K562 (cell line): Measurements from ENCODE around the gene HSPB7. TPM values are rescaled to one million over a fixed set of nuclear protein-coding genes. Genes with fewer than 3 reads are reported as not detected.

Experiments
- ATF2 ChIP-seq: sonication (generic); formaldehyde crosslinking; IDR thresholded peaks from 2 replicates; pipeline ENCODE4 v1.8.1; 2022; ENCODE audit warnings: missing genetic modification reagents
- FOXA3 ChIP-seq, 2 experiments: fragments of 450-650 bp in 1 of 2; sonication (generic) in 1 of 2; formaldehyde crosslinking; IDR thresholded peaks in 1 of 2; conservative IDR thresholded peaks in 1 of 2; 2 replicates each; pipeline versions ENCODE4 v1.4.0 to v1.8.0; 2020 to 2022; ENCODE audit warnings: mild to moderate bottlenecking in 2 of 2, missing genetic modification reagents in 1 of 2
- HNRNPLL ChIP-seq: fragments of 200-400 bp; formaldehyde crosslinking; IDR thresholded peaks from 2 replicates; pipeline ENCODE4 v1.6.1; 2017; ENCODE audit warnings: low read length, low read depth, mild to moderate bottlenecking; ENCODE audit not compliant: poor library complexity, severe bottlenecking
- KDM2B ChIP-seq: fragments of 250-450 bp; sonication (Bioruptor Pico); IDR thresholded peaks from 2 replicates; pipeline ENCODE4 v1.8.0; 2021; ENCODE audit warnings: mild to moderate bottlenecking, moderate library complexity
- NR3C1 ChIP-seq: sonication (generic); formaldehyde crosslinking; IDR thresholded peaks from 2 replicates; pipeline ENCODE4 v1.8.1; 2022; ENCODE audit warnings: missing genetic modification reagents
- SRSF9 ChIP-seq: fragments of 200-400 bp; formaldehyde crosslinking; IDR thresholded peaks from 2 replicates; pipeline ENCODE4 v1.6.1; 2017; ENCODE audit warnings: low read depth, low read length, borderline replicate concordance
- ZBTB49 ChIP-seq: sonication (generic); formaldehyde crosslinking; IDR thresholded peaks from 2 replicates; pipeline ENCODE4 v1.8.0; 2022; ENCODE audit warnings: missing genetic modification reagents, mild to moderate bottlenecking, borderline replicate concordance
- ZC3H4 ChIP-seq: sonication (generic); formaldehyde crosslinking; IDR thresholded peaks from 2 replicates; pipeline ENCODE4 v1.9.0; 2021; ENCODE audit warnings: missing genetic modification reagents, borderline replicate concordance
- ZNF146 ChIP-seq: IDR thresholded peaks from one replicate; pipeline ENCODE4 v1.6.1; 2018; ENCODE audit warnings: missing compliant biosample characterization; ENCODE audit not compliant: unreplicated experiment
- ZSCAN29 ChIP-seq: fragments of 450-650 bp; IDR thresholded peaks from 2 replicates; pipeline ENCODE4 v1.6.1; 2017
- polyA plus RNA-seq, 8 experiments: library from polyadenylated mRNA; depleted of rRNA in 4 of 8; stranded (reverse) in 5 of 8; unstranded in 3 of 8; fragments of >200 nt; fragmentation: Nextera tagmentation in 2 of 8; fragmentation: Illumina TruSeq in 1 of 8; extraction: Ambion mirVana in 2 of 8; extraction: Trizol in 1 of 8; gene quantifications; 2 replicates each; pipeline versions ENCODE4 v1.2.1 to v1.2.3, GENCODE V29; 2011 to 2014; ENCODE audit warnings: inconsistent platforms in 1 of 8, missing spikeins in 1 of 8
- total RNA-seq, 7 experiments: library from RNA; depleted of rRNA in 6 of 7; stranded (reverse); fragments of >200 nt in 6 of 7; fragmentation: Illumina TruSeq in 2 of 7; extraction: Trizol in 2 of 7; gene quantifications; 2 replicates each; pipeline versions ENCODE4 v1.2.1 to v1.2.3, GENCODE V29; 2011 to 2021; ENCODE audit warnings: low replicate concordance in 1 of 7
- TF ChIP-seq, protein P1 (sequence below): fragments of 450-650 bp; IDR thresholded peaks from 2 replicates; pipeline ENCODE4 v1.6.1; 2016; ENCODE audit warnings: low read depth
- TF ChIP-seq, protein P2 (sequence below): fragments of 450-650 bp; formaldehyde crosslinking; IDR thresholded peaks from 2 replicates; pipeline ENCODE4 v1.4.0; 2020; ENCODE audit warnings: mild to moderate bottlenecking

HSPB7 gene
- total and polyA plus RNA-seq, 9 of the 15 experiments (the other 6 are each of a cell fraction or from before 2014, with no cell fraction given), result 0.05 to 0.19 (median 0.07) TPM; not detected in 6

DNA sequence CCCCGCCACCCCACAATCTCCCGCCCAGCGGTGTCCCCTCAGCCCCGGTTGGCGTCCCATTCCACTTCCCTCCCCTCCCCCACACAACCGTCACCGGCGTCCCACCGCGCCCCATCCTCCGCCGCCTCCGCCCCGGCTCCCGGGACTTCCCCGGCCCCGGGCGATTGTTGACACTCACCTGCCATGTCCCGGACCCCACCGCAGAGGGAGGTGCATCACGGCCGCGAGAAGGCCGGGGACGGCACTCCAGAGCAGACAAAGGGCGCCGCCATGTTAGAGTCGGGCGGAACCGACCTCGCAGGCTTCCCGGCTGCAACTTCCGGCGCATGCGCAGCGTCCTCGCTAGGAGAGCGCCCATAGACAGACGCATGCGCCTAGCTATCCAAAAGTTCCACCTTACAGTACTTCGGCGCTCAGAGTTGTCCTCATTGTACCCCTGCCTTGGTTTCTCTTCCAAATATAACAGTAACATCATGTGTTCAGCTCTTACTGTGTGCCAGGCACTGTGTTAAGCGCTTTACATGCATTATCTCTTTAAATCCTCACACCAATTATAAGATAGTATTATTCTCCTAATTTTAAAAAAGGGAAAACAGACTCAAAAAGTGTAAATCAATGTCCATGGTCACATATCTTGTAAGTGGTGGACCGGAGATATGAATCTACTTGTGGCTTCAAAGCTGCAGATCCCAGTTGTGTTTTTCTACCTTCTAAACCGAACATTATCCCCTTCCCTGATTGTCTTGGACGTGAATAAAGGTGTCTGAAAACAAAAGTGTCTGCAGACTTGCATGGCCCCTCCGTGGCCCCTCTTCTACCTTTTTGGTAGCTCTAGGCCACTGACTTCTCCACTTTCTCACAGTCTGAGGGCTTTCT, 41.8 kb downstream of the HSPB7 start, which contains the start of gene ZBTB17 (continued):
- TF ChIP-seq, protein P1, sequence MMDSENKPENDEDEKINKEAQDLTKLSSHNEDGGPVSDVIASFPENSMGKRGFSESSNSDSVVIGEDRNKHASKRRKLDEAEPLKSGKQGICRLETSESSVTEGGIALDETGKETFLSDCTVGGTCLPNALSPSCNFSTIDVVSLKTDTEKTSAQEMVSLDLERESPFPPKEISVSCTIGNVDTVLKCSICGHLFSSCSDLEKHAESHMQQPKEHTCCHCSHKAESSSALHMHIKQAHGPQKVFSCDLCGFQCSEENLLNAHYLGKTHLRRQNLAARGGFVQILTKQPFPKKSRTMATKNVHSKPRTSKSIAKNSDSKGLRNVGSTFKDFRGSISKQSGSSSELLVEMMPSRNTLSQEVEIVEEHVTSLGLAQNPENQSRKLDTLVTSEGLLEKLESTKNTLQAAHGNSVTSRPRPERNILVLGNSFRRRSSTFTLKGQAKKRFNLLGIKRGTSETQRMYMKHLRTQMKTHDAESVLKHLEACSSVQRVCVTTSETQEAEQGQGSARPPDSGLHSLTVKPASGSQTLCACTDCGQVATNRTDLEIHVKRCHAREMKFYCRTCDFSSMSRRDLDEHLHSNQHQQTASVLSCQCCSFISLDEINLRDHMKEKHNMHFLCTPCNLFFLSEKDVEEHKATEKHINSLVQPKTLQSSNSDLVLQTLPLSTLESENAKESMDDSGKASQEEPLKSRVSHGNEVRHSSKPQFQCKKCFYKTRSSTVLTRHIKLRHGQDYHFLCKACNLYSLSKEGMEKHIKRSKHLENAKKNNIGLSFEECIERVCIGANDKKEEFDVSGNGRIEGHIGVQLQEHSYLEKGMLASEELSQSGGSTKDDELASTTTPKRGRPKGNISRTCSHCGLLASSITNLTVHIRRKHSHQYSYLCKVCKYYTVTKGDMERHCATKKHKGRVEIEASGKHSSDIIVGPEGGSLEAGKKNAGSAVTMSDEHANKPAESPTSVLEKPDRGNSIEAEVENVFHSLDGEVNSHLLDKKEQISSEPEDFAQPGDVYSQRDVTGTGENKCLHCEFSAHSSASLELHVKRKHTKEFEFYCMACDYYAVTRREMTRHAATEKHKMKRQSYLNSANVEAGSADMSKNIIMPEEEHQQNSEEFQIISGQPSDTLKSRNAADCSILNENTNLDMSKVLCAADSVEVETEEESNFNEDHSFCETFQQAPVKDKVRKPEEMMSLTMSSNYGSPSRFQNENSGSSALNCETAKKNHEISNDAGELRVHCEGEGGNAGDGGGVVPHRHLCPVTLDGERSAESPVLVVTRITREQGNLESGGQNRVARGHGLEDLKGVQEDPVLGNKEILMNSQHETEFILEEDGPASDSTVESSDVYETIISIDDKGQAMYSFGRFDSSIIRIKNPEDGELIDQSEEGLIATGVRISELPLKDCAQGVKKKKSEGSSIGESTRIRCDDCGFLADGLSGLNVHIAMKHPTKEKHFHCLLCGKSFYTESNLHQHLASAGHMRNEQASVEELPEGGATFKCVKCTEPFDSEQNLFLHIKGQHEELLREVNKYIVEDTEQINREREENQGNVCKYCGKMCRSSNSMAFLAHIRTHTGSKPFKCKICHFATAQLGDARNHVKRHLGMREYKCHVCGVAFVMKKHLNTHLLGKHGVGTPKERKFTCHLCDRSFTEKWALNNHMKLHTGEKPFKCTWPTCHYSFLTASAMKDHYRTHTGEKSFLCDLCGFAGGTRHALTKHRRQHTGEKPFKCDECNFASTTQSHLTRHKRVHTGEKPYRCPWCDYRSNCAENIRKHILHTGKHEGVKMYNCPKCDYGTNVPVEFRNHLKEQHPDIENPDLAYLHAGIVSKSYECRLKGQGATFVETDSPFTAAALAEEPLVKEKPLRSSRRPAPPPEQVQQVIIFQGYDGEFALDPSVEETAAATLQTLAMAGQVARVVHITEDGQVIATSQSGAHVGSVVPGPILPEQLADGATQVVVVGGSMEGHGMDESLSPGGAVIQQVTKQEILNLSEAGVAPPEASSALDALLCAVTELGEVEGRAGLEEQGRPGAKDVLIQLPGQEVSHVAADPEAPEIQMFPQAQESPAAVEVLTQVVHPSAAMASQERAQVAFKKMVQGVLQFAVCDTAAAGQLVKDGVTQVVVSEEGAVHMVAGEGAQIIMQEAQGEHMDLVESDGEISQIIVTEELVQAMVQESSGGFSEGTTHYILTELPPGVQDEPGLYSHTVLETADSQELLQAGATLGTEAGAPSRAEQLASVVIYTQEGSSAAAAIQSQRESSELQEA, result peak; percentile 64; the same call in 1 of the 2 replicates
- TF ChIP-seq NR3C1 (CRISPR knock-in tag) (no peak), ZNF146 (CRISPR knock-in tag) (no peak), ZC3H4 (CRISPR knock-in tag) (no peak), KDM2B (peak; percentile 62; the same call in 1 of the 2 replicates), ZSCAN29 (no peak), HNRNPLL (no peak), FOXA3 (CRISPR knock-in tag; conservative IDR thresholded peaks at IDR 0.05 in 1 of 2, IDR thresholded peaks at IDR 0.05 in 1 of 2) (no peak), ATF2 (CRISPR knock-in tag) (no peak), ZBTB49 (no peak), SRSF9 (no peak)
- TF ChIP-seq, protein P2, sequence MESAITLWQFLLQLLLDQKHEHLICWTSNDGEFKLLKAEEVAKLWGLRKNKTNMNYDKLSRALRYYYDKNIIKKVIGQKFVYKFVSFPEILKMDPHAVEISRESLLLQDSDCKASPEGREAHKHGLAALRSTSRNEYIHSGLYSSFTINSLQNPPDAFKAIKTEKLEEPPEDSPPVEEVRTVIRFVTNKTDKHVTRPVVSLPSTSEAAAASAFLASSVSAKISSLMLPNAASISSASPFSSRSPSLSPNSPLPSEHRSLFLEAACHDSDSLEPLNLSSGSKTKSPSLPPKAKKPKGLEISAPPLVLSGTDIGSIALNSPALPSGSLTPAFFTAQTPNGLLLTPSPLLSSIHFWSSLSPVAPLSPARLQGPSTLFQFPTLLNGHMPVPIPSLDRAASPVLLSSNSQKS, result no peak
